Stimulated activated CD4-positive, alpha-beta T cell treated with anti-CD3 and anti-CD28 coated beads, Interleukin-12 subunit alpha, Interleukin-12 subunit beta, amount 100 ng/mL, for 4 hours (primary cell): ENCODE data around the gene KLK1.
A peak's percentile ranks its signal among the peaks of the same experiment; 100 is the strongest.

Experiments used
- DNase-seq: peaks from one replicate; pipeline ENCODE4 v3.0.0-alpha.2; 2020

KLK1 gene

DNA sequence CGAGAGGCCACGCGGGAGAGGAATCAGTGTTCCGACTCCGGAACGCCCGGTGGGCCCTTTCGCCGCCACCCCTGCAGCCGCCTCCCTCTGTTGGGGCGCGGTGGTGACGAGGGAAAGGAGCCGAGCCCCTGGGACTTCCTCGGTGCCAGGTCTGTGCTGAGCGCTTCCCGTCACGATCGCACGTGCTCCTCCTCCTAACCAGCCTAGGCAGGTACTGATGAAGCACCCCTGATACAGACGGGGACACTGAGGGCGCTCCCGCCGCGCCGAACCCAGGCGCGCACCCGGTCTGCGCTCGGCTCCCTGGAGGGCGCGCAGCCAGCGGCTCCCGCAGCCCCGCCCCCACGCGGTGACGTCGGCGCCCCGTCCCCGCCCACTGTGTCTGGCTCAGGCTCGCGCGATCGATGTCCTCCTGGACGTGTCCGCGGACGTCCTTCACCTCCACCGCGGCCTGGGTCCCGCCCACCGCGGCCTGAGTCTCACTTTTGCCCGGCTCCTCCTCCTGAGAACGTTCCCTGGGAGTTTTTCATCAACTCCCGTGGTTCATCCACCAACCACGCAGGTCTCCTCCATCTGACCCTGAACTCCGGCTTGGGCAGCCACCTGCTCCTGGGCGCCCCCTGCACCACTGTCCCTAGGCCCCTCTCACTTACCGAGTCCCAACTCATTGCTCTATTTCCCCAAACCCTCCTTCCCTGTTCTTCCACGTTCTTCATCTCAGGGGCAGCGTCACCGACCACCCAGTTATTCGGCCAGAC is 12.4 kb upstream of the KLK1 start:
- DNase-seq, result peak; percentile 77

DNA sequence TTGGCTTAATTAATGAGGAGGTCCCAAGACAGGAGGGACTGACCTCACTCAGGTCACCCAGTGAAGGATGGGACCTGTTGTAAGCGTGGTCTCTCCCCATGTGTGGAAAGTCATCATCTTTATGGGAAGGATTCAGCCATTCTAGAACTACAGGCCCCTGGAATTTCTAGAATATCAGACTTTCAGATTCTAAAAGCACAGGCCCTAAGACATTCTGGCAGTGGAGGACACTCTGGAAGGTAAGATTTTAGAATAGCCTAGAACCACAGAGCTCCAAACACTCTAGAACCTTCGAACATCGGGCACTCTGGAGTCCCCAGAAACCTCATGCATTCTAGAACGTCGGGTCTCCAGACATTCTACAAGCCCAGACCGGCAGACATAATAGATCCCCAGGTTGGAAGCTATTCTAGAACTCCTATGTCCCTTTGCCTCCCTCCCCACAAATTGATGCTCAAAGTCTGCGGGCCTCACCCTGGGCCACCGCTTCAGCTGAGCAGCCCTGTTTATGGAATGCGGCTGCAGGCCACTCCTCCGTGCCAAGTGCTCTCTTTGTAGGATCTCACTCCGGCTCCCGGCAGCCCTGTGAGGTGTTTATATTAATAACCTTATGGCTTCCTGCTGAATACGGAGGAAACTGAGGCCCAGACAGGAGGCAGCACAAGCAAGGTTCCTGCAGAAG is 11.7 kb upstream of the KLK1 start:
- DNase-seq, result no peak

DNA sequence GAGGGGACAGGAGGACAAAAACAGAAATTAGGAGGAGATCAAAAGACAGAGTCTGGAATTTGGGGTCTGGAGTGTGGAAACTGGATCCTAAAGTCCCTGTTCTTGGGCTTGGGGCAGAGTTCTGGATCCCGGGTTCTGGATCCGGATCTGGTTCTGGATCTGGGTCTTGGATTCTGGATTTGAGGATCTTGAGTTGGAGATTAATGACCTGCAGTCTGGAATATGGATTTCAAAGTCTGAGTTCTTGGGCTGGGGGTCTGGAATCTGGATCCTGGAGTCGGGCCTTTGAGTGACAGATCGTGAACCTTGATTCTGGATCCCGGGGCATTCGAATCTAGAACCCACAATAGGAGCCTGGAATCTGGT is 10.2 kb upstream of the KLK1 start:
- DNase-seq, result no peak

DNA sequence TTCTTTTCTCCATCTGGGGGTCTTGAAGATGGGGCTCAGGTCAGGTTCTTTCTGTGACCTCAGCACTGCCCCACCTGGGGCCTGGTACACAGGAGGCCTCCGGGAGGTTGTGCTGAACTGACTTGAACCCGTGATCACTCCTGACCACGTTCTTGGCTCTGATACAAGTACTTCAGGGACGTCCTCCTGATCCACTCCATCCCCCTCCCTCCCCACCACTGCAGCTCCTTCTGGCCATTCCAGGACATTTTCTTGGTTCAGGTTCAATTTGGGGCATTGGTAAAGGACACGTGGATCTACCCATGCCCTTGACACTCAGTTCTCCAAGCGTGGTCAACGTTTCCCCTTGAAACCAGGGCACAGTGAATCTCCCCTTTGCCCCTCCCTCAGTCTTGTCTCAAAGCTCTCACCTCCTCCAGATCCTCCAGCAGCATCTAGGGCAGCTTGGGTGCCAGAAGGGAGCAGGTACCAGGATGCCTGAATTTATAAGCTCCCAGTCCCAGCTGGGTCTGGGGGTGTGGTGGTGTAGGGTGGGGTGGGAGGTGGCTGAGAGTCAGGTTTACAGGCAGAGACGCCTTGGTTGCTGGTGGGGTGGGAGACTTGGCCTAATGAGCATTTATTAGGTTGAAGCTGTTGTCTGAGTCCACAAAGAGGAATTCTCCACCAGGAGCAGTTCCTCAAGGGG is 9.7 kb upstream of the KLK1 start, which contains the start of gene KLK15:
Gene KLK15, minus strand, starts transcription at position 458 of the 685 bp plus-strand sequence. CDS start 2,082 bp downstream, outside the sequence.
- DNase-seq, result no peak

DNA sequence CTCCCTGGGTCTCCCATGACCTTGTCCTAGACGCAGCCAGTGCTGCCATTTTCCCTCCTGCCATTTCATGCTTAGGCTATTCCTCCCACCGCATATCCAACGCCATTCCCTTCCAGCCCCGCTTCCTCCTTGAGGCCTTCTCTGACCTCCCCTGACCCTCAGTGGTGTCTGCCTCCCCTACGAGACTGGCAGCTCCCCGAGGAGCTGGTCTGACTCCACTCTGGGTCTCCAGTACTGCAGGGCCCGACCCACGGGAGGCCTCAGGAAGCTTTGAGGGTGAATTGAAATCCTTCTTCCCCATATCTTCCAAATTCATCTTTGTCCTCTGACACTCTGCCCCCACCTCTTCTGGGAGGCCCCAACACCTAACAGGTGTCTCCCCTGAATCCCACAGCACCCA is 9.1 kb upstream of the KLK1 start:
- no peak for DNase-seq

GRCh38 chr19:50831026-50831396 is 7.4 kb upstream of the KLK1 start:
- no peak for DNase-seq

DNA sequence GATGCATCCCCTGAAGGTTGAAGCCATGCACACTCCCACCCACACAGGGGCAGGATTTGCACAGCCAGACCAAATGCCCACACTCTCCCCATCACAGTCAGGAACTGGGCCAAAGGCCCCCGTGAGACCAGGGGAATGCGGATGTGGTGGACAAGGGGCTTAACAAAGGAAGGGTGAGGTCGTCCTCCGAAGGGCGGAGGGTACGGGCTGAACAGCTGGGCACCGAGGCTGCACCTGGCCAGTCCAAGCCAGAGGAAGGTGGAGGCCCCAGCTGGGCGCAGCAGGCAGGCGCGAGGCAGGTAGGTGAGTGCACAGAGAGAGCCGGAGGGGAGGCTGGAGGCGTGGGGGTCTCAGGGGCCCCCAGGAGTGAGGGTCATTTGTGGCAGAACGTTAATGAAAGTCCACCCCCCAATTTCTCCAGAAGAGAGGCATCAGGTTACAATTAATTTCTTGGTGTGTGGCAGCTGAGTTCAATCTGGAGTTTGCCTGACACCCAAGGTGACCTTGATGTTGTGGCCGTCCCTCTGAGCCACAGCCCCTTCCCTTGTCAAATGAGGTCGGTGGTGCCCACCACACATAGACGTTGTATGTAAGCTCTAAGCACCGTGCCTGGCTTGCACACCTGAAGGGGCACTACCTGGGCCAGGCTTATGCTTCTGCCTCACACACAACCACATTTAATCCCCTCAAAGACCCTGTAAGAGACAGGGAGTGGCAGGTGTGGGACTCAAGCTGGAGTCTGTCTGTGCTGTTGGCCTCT is 6.9 kb upstream of the KLK1 start:
- DNase-seq, result no peak

GRCh38 chr19:50829801-50830200 is 6.2 kb upstream of the KLK1 start:
- no peak for DNase-seq

DNA sequence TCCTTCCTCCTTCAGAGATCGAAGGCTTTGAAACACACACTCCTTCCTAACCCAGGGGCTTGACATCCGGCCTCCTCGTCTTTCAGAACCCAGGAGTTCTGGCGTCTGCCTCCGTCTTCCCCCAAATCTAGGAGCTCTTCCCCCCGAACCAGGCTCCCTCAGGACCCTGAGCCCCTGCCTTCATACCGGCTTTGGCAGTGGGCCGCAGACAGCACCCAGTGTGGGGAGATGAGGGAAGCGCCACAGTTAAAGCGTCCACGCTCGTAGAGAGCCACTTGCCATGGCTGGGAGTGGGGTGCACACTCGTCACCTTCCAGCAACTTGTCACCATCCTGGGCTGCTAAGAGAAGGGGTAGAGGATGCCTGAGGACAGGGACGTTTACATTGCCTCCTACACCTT is 3.9 kb upstream of the KLK1 start:
- DNase-seq, result no peak

DNA sequence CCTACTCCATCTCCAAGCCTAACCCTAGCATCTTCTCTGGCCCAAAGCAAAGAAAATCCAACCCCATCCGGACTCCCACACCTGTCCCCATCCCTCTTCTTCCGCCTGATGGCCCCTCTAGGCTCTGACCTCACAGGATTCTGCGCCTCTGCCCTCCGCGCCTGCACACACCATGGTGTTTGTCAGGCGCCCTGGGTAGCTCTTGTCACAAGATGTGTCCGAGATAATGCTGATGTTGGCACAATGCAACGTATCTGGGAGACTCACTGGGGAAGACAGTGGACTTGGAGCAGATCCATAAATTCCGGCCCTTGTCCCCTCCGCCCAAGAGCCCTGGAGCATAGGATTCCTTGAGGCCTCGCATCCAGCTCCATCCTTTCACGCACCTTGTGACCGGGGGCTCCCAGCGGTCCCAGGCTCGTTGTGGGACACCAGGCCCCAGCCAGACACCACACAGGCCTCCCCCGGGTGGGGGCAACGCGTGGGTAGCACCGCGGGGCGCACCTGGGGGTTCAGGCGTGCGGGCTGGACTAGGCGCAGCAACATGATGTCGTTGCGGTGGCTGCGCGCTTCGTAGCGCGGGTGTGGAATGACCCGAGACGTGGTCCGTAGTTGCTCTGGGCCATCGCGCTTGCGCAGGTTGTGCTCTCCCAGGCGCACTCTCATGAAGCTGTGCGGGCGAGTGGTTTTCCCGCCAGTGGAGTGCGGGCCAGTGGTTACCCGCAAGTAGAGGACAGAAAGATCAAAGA is 3.1 kb upstream of the KLK1 start:
- no peak for DNase-seq

DNA sequence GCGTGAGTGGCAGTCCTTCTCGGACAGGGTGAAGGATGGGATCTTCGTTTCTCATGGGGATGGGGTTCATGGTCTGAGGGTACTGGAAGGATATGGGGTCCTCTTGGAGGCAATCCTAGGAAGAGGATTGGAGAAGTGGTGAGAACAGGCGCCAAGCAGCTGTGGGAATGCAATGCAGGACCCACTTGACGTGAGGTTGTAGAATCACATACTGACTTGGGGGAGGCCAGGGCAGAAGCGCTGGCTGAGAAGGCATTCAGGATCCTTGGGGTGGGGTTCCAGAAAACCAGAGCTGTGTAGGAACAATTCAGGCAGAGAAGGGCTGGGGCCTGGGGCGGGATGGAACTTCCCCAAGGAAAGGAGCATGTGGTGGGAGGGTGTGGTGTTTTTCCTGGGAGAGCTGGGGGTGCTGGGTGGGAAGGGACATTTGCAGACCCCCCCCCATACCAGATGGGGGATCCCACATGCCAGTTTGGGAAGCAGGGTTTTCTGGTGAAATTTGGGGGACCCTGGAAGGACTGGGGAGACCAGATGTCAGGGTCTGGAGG is 852 bp downstream of the KLK1 start:
- no peak for DNase-seq

DNA sequence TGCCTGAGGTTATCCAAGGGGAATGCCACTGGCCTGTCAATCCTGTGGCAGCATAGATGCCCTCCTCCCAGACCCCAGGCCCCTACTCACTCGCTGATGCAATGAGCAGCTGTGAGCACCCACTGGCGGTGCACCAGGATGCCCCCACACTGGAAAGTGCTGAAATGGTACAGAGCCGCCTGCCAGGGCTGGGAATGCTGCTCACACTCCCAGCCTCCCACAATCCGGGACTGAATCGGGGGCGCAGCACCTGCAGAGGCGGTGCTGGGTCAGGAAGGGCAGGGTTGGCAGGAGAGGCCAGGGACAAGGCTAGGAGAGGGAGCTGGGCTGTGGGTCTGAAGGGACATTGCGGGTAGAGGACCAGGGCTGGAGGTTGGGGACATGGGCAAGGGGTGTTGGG is 2.0 kb downstream of the KLK1 start:
- DNase-seq, result no peak

- DNase-seq, result no peak
These were observed 2.4 kb downstream of the KLK1 start for GRCh38 chr19:50821248-50821612.

GRCh38 chr19:50820549-50821247 is 2.9 kb downstream of the KLK1 start:
- DNase-seq, result no peak

- DNase-seq, result no peak
These were observed 3.5 kb downstream of the KLK1 start for GRCh38 chr19:50820086-50820485.

DNA sequence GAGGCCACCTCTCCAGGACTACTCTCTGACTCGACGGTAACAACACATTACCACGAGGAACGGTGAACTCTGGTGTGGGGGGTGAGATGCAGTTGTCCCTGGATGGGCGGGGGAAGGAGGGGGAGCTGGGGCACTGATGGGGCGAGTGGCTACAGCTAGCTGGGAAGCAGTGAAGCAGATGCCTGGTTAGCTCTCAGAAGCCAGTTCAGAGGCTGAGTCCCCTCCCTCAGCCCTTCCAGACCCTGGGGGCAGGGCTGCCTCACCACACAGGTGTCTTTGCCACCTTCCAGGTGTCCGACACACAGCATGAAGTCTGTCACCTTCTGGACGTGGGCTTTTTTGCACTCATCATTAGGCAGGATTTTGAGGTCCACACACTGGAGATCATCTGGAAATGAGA is 4.0 kb downstream of the KLK1 start:
- no peak for DNase-seq

- no peak for DNase-seq
These were observed 4.6 kb downstream of the KLK1 start for GRCh38 chr19:50818859-50819472.

- no peak for DNase-seq
These were observed 5.4 kb downstream of the KLK1 start for GRCh38 chr19:50817941-50818858.

DNA sequence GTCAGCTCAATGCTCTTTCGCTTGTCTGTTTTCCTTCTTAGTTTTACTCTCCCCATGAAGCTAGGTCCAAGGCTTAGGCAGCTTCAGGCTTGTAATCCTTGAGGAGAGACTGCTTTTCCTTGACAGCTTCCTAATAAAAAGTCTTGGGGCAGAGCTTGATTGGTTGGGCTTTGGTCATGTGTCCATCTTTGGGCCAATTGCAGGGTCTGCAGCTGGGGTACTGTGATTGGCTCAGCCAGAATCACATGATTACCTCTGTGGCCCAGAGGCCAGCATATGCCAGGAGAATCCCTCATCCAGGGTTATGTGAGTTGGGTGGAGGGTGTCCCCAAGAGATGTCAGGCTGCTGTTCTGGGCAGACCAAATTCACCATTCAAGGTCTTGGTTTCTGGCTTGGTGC is 8.1 kb downstream of the KLK1 start:
- no peak for DNase-seq

DNA sequence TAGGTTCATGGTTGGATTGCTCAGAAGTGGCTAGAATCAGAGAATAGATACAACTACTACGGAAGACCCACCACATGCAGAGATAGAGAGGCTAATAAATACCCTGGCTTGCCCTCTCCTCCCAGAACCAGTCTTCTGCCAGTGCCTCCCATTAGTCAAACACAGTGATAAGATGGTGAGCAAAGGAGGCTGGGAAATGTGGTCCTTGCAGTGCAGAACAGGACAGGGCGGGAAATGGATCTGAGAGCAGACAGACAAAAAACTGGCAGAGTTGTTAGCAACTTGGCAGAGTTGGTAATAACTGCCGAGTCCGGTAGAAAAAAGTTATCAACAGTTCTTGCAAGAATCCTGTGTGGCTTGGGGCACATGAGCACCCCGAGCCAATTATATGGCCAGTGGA is 8.7 kb downstream of the KLK1 start:
- no peak for DNase-seq
